KBM-7 (cell line): ENCODE data around the gene METRNL.
"Not testable (repeated sequence)": the region's sequence is repeated elsewhere in the genome, so short reads cannot be mapped to it uniquely, and the experiment has no call there.

Experiments
- DNase-seq: peaks from one replicate; pipeline ENCODE4 v3.0.0-alpha.2; 2015
- in situ Hi-C: fragments of 300-500 bp; cut with MboI; formaldehyde crosslinking; loops from 2 replicates; pipeline ENCODE4 v1.14.3; 2020; ENCODE audit warnings: low sequenced_read_pairs, low pct_unique_long_range_greater_than_20kb, mixed read lengths

Gene METRNL

GRCh38 chr17:83050651-83051395 is 28.6 kb upstream of the METRNL start:
- DNase-seq, result no peak
- in situ Hi-C loops, result no loop called here

- peak; percentile 96 for DNase-seq
- in situ Hi-C loops, result no loop called here
Observed at GRCh38 chr17:83051396-83052240, 27.8 kb upstream of the METRNL start.

GRCh38 chr17:83052241-83052564 is 27.2 kb upstream of the METRNL start:
- DNase-seq, result no peak
- in situ Hi-C loops, result no loop called here

- no peak for DNase-seq
- in situ Hi-C loops, result no loop called here
Observed at GRCh38 chr17:83053021-83053681, 26.3 kb upstream of the METRNL start.

- in situ Hi-C loops, result no loop called here
- DNase-seq, result peak; percentile 81
Observed at GRCh38 chr17:83053739-83054451, 25.5 kb upstream of the METRNL start.

GRCh38 chr17:83054518-83055125 is 24.8 kb upstream of the METRNL start:
- no peak for DNase-seq

GRCh38 chr17:83055176-83055575 is 24.2 kb upstream of the METRNL start:
- in situ Hi-C loops, DNase-seq: not testable (repeated sequence)

More at GRCh38 chr17:83054518-83055125, 24.8 kb upstream of the METRNL start:
- in situ Hi-C loops, result no loop called here

- in situ Hi-C loops, result no loop called here
- DNase-seq, result no peak
Observed at GRCh38 chr17:83055911-83056582, 23.4 kb upstream of the METRNL start.

- in situ Hi-C loops, result no loop called here
- no peak for DNase-seq
Observed at GRCh38 chr17:83056583-83057396, 22.6 kb upstream of the METRNL start.

- DNase-seq, result no peak
- in situ Hi-C loops, result no loop called here
Observed at GRCh38 chr17:83057397-83057761, 22.0 kb upstream of the METRNL start.

GRCh38 chr17:83057793-83058265 is 21.6 kb upstream of the METRNL start:
- DNase-seq, result no peak
- in situ Hi-C loops, result no loop called here

GRCh38 chr17:83058266-83058798 is 21.1 kb upstream of the METRNL start:
- DNase-seq, result no peak
- in situ Hi-C loops, result no loop called here

GRCh38 chr17:83061586-83061985 is 17.8 kb upstream of the METRNL start:
- in situ Hi-C loops, result no loop called here
- no peak for DNase-seq

GRCh38 chr17:83062011-83062817 is 17.2 kb upstream of the METRNL start:
- in situ Hi-C loops, result no loop called here
- no peak for DNase-seq

- DNase-seq, result no peak
- in situ Hi-C loops, result no loop called here
Observed at GRCh38 chr17:83062818-83063671, 16.4 kb upstream of the METRNL start.
